Loucy (cell line): ENCODE data around the gene SLC22A4.

Experiments
- EZH2phosphoT487 ChIP-seq: fragments of 200-600 bp; IDR thresholded peaks from 2 replicates; pipeline ENCODE4 v1.6.1; 2018; ENCODE audit warnings: antibody characterized with exemption, mild to moderate bottlenecking, moderate library complexity, borderline replicate concordance
- TF ChIP-seq, protein P1 (sequence below): fragments of 200-600 bp; sonication (generic); conservative IDR thresholded peaks from 2 replicates; pipeline ENCODE4 v1.5.1; 2014; ENCODE audit warnings: mild to moderate bottlenecking, antibody characterized with exemption, low read length

DNA sequence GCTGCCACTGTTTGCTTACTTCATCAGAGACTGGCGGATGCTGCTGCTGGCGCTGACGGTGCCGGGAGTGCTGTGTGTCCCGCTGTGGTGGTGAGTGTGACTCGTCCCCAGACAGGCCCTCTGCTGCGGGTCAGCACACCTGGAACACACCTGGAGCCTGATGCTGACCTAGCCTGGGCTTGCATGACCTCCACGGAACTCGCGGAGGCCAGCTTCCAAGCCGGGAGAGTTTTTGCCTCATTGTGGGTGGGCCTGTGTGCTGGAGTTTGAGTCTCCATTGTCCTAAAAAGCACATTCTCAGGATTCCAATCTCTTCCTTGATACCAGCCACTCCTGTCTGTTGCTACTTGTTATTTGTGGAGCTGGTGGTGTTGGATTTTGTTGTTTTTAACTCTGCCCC, 28.1 kb downstream of the SLC22A4 start:
- TF ChIP-seq, protein P1, sequence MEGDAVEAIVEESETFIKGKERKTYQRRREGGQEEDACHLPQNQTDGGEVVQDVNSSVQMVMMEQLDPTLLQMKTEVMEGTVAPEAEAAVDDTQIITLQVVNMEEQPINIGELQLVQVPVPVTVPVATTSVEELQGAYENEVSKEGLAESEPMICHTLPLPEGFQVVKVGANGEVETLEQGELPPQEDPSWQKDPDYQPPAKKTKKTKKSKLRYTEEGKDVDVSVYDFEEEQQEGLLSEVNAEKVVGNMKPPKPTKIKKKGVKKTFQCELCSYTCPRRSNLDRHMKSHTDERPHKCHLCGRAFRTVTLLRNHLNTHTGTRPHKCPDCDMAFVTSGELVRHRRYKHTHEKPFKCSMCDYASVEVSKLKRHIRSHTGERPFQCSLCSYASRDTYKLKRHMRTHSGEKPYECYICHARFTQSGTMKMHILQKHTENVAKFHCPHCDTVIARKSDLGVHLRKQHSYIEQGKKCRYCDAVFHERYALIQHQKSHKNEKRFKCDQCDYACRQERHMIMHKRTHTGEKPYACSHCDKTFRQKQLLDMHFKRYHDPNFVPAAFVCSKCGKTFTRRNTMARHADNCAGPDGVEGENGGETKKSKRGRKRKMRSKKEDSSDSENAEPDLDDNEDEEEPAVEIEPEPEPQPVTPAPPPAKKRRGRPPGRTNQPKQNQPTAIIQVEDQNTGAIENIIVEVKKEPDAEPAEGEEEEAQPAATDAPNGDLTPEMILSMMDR = no peak
- no peak for TF ChIP-seq EZH2phosphoT487
